HG03108 (cell line): ENCODE data around the gene UNCX.
"Not testable (repeated sequence)": the region's sequence is repeated elsewhere in the genome, so short reads cannot be mapped to it uniquely, and the experiment has no call there.

ENCODE experiments used
- ATAC-seq: cut with Tn5 transposase; IDR thresholded peaks from one replicate; pipeline ENCODE4 v1.9.1; 2021; ENCODE audit warnings: moderate library complexity; ENCODE audit not compliant: unreplicated experiment

Gene UNCX

DNA sequence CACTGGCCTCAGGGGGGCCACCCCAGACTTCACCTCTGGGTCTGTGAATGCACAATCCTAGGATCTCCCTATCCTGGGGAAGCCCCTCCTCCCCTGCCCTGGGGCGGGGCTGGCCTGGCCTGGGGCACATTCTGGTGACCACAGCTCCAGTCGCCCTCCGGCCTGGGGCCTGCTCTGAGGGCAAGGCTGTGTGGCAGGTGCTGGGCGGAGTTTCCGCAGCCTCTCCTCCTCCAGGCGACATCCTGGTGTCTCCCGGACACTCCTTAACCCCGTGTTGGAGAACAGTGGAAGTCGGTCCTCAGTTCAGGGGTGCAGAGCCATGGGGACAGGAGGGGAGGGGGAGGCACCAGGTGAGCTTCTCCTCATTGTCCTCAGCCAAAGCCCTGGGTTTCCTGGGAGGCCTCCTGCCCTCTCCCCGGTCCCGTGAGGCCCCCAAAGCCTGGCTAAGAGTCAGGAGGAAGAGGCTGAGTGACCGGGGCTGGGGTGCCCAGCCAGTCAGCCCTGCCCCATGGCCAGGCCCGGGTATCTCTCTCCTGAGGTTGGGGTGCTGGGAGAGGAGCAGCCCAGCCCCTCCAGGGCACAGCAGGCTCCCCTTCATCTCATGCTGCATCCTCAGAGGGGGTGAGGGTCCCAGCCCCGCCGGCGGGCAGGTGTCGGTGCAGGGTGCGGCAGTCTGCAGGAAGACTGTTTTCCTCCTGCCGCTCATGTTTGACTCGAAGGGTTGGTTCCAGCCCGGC is 22.6 kb downstream of the UNCX start:
- no peak for ATAC-seq

GRCh38 chr7:1255817-1256340 is 23.2 kb downstream of the UNCX start:
- no peak for ATAC-seq

GRCh38 chr7:1256621-1257020 is 23.9 kb downstream of the UNCX start:
- ATAC-seq = no peak

- no peak for ATAC-seq
Observed at GRCh38 chr7:1257221-1257620, 24.5 kb downstream of the UNCX start.

DNA sequence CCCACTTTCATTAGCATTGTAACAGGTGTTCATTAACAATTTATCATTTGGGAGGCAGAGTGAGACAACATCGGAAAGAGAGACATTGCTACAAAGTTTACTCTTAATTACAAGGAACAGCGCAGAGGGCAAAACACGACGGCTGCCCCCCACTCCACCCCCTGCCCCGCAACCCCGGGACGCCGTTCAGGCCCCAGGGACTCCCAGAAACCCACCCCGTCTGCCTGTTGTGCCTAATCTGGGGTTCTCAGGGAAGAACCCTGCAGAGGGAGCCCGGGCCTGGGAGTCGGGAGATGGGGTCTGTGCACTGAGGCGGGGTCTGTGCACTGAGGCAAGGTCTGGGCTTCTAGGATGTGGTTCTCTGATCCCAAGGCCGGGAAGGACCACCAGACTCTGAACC is 25.2 kb downstream of the UNCX start:
- ATAC-seq = no peak

DNA sequence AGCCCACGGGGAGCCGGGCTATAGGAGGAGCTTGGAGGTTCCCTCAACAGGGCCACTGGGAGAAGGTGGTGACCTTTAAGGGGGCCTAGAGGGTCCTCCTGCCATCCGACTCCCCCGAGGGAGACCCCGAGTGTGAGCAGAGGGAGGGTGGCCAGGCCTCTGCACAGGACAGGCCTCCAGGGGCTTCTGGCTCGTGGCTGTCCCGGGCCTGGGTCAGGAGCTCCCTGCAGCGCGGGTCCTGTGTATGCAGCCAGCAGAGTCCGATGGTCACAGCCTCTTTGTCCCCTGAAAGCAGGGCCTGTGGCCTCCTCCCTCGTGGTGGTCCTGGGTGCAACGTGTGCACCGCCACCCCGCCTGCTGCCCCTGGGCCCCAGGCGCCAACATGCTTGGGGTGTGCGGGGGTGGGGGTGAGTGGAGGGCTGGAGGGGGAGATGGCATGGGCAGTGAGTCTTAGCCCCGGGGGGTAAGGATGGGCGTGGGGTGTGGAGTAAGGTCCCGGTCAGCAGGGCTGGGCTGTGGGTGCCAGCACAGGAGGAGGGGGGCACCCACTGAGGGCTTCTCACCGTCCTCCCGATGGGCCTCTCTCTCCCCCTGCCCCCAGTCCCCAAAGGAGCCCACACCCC is 27.1 kb downstream of the UNCX start:
- ATAC-seq = no peak

GRCh38 chr7:1260244-1260635 is 27.6 kb downstream of the UNCX start:
- no peak for ATAC-seq

DNA sequence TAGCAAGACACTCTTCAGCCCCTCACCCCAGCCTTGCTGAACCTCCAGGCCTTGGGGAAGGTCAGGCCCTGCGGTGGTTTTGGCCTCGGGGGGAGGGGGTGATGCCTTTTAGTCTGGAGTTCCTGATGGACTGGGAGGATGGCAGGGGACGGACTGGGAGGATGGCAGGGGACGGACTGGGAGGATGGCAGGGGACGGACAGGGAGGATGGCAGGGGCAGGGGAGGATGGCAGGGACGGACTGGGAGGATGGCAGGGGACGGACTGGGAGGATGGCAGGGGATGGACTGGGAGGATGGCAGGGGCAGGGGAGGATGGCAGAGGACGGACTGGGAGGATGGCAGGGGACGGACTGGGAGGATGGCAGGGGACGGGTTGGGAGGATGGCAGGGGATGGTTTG is 28.4 kb downstream of the UNCX start:
- ATAC-seq = not testable (repeated sequence)

DNA sequence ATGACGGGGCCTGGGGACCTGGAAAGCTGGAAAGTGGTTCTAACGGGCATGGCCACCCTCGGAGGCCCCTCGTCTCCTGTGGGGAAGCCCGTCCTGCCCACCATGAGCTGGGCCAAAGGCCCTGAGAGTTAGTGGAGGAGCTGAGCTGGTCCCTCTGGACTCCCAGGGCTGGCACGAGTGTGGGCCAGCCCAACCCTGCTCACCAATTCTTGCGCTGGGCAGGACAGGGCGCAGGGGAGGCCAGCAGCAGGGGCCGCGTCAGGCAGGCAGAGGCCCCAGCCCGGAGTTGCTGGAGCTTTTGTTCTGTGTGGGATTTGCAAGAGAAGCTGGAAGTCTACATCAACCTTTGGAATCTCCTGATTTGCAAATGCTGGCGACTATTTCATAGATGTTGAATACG is 29.8 kb downstream of the UNCX start:
- ATAC-seq = no peak

DNA sequence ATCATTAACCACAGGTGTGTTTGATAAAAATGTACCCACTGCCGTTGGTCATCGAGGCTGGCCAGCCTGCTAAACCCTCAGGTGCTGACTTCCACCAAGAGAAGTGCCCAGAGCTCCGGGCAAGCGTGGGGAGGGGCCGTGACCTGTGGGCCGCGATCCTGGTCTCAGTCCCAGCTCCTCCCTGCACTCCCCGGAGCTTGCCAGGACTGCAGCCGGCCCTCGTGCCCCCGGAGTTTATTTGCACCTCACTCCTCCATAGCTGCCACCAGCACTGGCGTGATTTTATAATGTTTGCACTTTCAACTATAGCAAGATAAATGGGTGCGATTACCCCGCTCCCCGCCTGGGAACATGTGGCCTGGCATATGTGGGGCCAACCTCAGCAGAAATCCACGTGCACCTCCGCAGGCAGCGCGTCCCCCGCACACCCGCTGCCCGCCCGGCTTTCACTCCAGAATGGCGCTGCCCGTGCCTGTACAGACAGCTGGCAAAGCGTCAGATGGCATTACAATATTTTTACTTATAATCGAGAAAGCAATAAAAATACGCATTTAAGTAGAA is 30.8 kb downstream of the UNCX start:
- no peak for ATAC-seq

GRCh38 chr7:1264345-1265280 is 31.9 kb downstream of the UNCX start:
- ATAC-seq = no peak

DNA sequence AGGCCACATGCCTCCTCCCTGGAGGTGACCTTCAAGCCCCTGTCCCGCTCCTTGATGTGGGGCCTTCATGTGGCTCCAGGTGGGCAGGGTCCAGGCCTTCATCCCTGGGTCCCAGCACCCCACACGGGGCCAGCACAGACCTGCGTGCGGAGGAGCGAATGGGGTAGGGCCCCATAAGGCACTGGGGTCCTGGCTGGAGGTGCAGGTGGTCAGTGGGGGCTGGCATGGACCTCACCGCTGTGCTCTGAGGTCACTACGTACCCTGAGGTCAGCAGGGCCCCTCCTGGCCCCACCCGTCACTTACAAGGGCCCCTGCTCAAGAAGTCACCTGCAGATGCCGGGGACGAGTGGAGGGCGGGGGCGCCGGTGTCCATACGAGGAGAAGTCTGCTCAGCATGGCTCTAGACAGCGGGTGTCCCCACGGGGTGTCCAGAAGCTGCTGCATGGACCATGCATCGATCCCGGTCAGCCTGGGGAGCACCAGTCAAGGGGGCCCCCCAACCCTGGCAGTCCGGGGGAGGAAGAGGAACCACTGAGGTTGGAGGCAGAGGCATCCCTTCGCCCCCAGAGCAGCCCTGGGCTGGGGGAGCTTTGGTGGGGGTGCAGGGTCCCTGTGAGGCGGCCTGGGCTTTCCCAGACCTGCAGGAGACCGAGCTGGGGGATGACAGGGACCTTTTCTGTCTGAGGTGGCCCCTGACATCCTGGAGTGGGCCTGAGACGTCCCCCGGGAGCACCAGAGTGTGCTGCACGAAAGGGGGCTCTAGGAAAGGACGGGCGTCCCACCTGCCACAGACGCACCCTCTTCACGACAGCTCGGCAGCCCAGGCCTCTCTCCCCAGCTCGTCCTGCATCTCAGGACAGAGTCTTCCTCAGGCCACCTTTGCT is 34.6 kb downstream of the UNCX start:
- ATAC-seq = no peak

GRCh38 chr7:1268076-1268815 is 35.6 kb downstream of the UNCX start:
- ATAC-seq = no peak

GRCh38 chr7:1268866-1269265 is 36.2 kb downstream of the UNCX start:
- ATAC-seq = no peak

DNA sequence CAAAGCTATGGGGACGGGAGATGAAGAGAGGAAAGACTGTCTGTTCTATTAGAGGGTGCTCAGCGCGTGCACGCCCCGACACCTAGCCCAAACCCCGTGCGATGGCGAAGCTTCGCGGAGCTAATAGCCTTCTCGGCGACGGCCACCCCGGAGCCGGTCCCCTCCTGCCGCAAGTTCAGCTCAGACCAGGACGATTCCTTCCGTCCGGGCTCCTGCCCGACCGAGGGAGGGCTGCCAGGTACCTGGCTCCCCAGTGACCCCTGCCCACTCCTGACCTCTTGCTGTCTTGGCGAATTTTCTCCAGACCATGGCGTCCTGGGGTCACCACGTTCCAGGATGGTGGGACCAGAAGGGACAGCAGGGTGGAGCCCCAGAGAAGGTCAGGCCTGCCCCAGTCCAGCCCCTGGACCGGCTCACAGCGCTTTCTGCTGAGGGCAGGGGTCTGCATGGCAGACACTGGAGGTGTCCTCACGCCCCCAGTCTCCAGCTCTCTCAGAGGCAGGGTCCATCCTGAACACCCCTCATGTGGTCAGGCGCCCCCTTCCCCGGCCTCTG is 36.7 kb downstream of the UNCX start:
- no peak for ATAC-seq

DNA sequence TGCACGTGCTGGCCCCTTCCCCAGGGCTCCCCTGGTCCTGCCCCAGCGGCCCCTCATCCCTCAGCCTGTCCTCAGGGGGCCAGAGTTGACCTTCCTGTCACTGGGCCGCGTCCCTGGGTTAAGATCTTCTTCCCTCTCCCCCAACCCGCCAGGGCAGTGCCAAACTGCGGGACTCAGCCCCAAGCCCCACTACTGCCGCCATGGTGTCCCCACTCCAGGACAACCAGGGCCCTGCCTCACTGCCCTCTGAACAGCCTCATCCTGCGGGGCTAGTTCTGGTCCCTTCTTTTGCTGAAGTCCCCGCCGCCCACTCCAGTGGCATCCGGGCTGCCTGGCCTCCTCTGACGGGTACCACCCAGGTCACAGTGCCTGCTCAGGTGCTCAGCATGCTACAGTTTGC is 37.5 kb downstream of the UNCX start:
- no peak for ATAC-seq

DNA sequence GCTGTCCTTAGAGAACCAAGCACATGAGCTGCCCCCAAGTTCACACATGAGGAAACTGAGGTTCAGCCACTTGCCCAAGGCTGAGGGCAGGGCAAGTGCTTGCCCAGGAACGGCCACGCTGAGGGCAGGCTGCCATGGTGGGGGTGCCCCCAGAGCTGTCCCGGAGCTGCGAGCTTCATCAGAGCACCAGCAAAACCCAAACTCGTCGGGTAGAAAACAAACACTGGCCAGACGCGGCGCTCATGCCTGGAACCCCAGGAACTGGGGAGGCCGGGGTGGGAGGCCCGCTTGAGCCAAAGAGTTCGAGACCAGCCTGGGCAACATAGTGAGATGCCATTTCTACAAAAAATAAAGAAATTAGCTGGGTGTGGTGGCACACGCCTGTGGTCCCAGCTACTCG is 38.4 kb downstream of the UNCX start:
- no peak for ATAC-seq

DNA sequence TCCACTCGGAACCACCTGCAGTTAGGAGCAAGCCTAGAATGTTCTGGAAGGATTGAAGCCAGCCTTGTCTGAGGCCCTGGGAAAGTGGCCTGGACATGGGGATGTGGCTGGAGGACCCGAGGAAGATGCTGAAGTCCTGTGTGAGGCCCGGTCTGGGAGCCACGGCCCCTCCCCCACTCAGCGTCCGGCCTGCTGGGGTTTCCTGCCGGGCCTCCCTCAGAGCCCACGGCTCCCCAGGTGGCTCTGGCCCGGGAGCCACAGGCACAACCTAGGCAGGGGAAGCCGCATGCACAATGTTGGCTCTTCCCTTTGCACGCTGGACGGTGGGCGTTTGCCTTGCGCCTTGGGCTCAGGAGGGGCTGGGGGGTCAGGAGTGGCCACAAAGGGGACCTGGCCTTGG is 39.0 kb downstream of the UNCX start:
- ATAC-seq = no peak

DNA sequence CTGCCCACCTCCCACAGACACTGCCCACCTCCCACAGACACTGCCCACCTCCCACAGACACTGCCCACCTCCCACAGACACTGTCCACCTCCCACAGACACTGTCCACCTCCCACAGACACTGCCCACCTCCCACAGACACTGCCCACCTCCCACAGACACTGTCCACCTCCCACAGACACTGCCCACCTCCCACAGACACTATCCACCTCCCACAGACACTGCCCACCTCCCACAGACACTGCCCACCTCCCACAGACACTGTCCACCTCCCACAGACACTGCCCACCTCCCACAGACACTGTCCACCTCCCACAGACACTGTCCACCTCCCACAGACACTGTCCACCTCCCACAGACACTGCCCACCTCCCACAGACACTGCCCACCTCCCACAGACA is 39.5 kb downstream of the UNCX start:
- not testable (repeated sequence) for ATAC-seq
